Stomach (tissue), 4 donors: ENCODE measurements around the gene DLG2.

Experiments used
- POLR2A ChIP-seq, 4 donors: fragments of 450-650 bp; IDR thresholded peaks; one replicate each; pipeline ENCODE4 v1.6.1; 2016; ENCODE audit warnings: antibody characterized with exemption in 4 of 4, control low read depth in 2 of 4, mild to moderate bottlenecking in 1 of 4, moderate library complexity in 1 of 4
- TF ChIP-seq, protein P1 (sequence below), 7 experiments: fragments of 450-650 bp in 4 of 7; fragments of 200-600 bp in 3 of 7; sonication (generic) in 3 of 7; IDR thresholded peaks; one replicate each; pipeline ENCODE4 v1.5.1; 2016 to 2019; ENCODE audit warnings: antibody characterized with exemption in 7 of 7, control low read depth in 2 of 7, mild to moderate bottlenecking in 1 of 7

DNA sequence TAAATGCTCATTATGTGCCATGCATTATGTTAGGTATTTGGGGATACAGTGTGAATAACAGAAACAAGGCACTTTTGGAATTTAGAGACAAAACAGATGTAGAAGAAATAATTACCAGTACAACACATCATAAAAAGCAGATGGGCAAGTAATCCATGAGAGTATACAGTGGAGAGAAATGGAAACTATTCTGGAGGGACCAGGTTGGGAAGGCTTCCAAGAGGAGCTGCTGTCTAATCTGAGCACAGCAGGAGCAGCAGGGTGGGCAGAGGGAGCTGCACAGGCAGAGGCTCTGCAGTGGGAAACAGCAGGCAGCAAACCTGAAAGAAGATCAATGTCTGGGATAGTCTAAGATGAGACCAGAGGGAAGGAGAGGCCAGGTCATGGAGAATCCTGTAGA, 2072.3 kb downstream of the DLG2 start:
- TF ChIP-seq, protein P1, sequence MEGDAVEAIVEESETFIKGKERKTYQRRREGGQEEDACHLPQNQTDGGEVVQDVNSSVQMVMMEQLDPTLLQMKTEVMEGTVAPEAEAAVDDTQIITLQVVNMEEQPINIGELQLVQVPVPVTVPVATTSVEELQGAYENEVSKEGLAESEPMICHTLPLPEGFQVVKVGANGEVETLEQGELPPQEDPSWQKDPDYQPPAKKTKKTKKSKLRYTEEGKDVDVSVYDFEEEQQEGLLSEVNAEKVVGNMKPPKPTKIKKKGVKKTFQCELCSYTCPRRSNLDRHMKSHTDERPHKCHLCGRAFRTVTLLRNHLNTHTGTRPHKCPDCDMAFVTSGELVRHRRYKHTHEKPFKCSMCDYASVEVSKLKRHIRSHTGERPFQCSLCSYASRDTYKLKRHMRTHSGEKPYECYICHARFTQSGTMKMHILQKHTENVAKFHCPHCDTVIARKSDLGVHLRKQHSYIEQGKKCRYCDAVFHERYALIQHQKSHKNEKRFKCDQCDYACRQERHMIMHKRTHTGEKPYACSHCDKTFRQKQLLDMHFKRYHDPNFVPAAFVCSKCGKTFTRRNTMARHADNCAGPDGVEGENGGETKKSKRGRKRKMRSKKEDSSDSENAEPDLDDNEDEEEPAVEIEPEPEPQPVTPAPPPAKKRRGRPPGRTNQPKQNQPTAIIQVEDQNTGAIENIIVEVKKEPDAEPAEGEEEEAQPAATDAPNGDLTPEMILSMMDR (IDR thresholded peaks at IDR 0.05), result no peak
- TF ChIP-seq POLR2A (IDR thresholded peaks at IDR 0.05), result no peak
